ENCODE measurements around the gene NEBL. TPM values are rescaled to one million over a fixed set of nuclear protein-coding genes. Genes with fewer than 3 reads are reported as not detected.

The NEBL gene
- total RNA-seq, 2 experiments from 2014 or later: 0.10 TPM; not detected in 1

GRCh38 chr10:20892011-20892585 lies 5.0 kb downstream of the NEBL start:
- Mint-ChIP-seq H3K36me3 (ENCODE audit: low read depth) (no peaks in the 10 kb centered on the region), H3K9me3 (no peaks in the 10 kb centered on the region), H3K27me3 (ENCODE audit: low read depth) (no peaks in the 10 kb centered on the region), H3K4me1 (ENCODE audit: low read depth) (no peaks in the 10 kb centered on the region), H3K27ac (no peak overlapping the region), H3K4me3 (no peak overlapping the region)
- CTCF ChIA-PET: no interaction called here
- intact Hi-C loops (cut with micrococcal nuclease): no loop called here
- DNase-seq: no peak

GRCh38 chr10:20891338-20891714 lies 5.8 kb downstream of the NEBL start:
- H3K4me1 Mint-ChIP-seq (ENCODE audit: low read depth): no peaks in the 10 kb centered on the region
- no peaks in the 10 kb centered on the region for H3K36me3 Mint-ChIP-seq (ENCODE audit: low read depth)
- H3K27ac Mint-ChIP-seq: no peak overlapping the region
- CTCF ChIA-PET: no interaction called here
- no peaks in the 10 kb centered on the region for H3K9me3 Mint-ChIP-seq
- no peak overlapping the region for H3K4me3 Mint-ChIP-seq
- intact Hi-C loops (cut with micrococcal nuclease): no loop called here
- H3K27me3 Mint-ChIP-seq (ENCODE audit: low read depth): no peaks in the 10 kb centered on the region
- DNase-seq: no peak

GRCh38 chr10:20890491-20891337 lies 6.4 kb downstream of the NEBL start:
- intact Hi-C loops (cut with micrococcal nuclease): no loop called here
- H3K4me1 Mint-ChIP-seq (ENCODE audit: low read depth): no peaks in the 10 kb centered on the region
- no peak overlapping the region for H3K4me3 Mint-ChIP-seq
- no peaks in the 10 kb centered on the region for H3K9me3 Mint-ChIP-seq
- H3K27me3 Mint-ChIP-seq (ENCODE audit: low read depth): no peaks in the 10 kb centered on the region
- no peak overlapping the region for H3K27ac Mint-ChIP-seq
- no peak for DNase-seq
- H3K36me3 Mint-ChIP-seq (ENCODE audit: low read depth): no peaks in the 10 kb centered on the region
- CTCF ChIA-PET: no interaction called here

GRCh38 chr10:20890009-20890408 lies 7.1 kb downstream of the NEBL start:
- no peaks in the 10 kb centered on the region for H3K4me1 Mint-ChIP-seq (ENCODE audit: low read depth)
- no peak overlapping the region for H3K27ac Mint-ChIP-seq
- no peak overlapping the region for H3K4me3 Mint-ChIP-seq
- H3K9me3 Mint-ChIP-seq: no peaks in the 10 kb centered on the region
- CTCF ChIA-PET: no interaction called here
- no peaks in the 10 kb centered on the region for H3K27me3 Mint-ChIP-seq (ENCODE audit: low read depth)
- DNase-seq: no peak
- intact Hi-C loops (cut with micrococcal nuclease): no loop called here
- H3K36me3 Mint-ChIP-seq (ENCODE audit: low read depth): no peaks in the 10 kb centered on the region

GRCh38 chr10:20888620-20889330 lies 8.3 kb downstream of the NEBL start:
- CTCF ChIA-PET: interaction anchor here (0.5 kb wide), 1 partner anchor 565 kb away, joined by 6 read pairs; no protein-coding TSS in a partner anchor
- Mint-ChIP-seq H3K36me3 (ENCODE audit: low read depth) (no peaks in the 10 kb centered on the region), H3K4me3 (no peak overlapping the region), H3K27me3 (ENCODE audit: low read depth) (no peaks in the 10 kb centered on the region), H3K9me3 (no peaks in the 10 kb centered on the region), H3K27ac (no peak overlapping the region), H3K4me1 (ENCODE audit: low read depth) (no peaks in the 10 kb centered on the region)
- intact Hi-C loops (cut with micrococcal nuclease): no loop called here
- DNase-seq: no peak

GRCh38 chr10:20887706-20888555 lies 9.2 kb downstream of the NEBL start:
- H3K36me3 Mint-ChIP-seq (ENCODE audit: low read depth): no peaks in the 10 kb centered on the region
- intact Hi-C loops (cut with micrococcal nuclease): no loop called here
- no peak overlapping the region for H3K27ac Mint-ChIP-seq
- CTCF ChIA-PET: interaction anchor here (0.5 to 0.6 kb wide), 2 partner anchors 566 to 1069 kb away, joined by 3 to 6 read pairs; no protein-coding TSS in a partner anchor
- H3K27me3 Mint-ChIP-seq (ENCODE audit: low read depth): no peaks in the 10 kb centered on the region
- no peak overlapping the region for H3K4me3 Mint-ChIP-seq
- H3K9me3 Mint-ChIP-seq: no peaks in the 10 kb centered on the region
- H3K4me1 Mint-ChIP-seq (ENCODE audit: low read depth): no peaks in the 10 kb centered on the region
- no peak for DNase-seq

- Mint-ChIP-seq H3K4me3 (no peak overlapping the region), H3K9me3 (no peaks in the 10 kb centered on the region)
Observed at GRCh38 chr10:20885678-20886077, 11.4 kb downstream of the NEBL start.

GRCh38 chr10:20883552-20883951 lies 13.6 kb downstream of the NEBL start:
- DNase-seq: no peak
- H3K4me3 Mint-ChIP-seq: no peak overlapping the region
- intact Hi-C loops (cut with micrococcal nuclease): no loop called here
- no peak overlapping the region for H3K27ac Mint-ChIP-seq
- no peaks in the 10 kb centered on the region for H3K4me1 Mint-ChIP-seq (ENCODE audit: low read depth)
- no peaks in the 10 kb centered on the region for H3K9me3 Mint-ChIP-seq
- CTCF ChIA-PET: no interaction called here
- no peaks in the 10 kb centered on the region for H3K36me3 Mint-ChIP-seq (ENCODE audit: low read depth)
- H3K27me3 Mint-ChIP-seq (ENCODE audit: low read depth): peaks cover 7% of the 10 kb centered on the region

More at GRCh38 chr10:20885678-20886077, 11.4 kb downstream of the NEBL start:
- Mint-ChIP-seq H3K27me3 (ENCODE audit: low read depth) (peaks cover 3% of the 10 kb centered on the region), H3K4me1 (ENCODE audit: low read depth) (no peaks in the 10 kb centered on the region), H3K27ac (no peak overlapping the region), H3K36me3 (ENCODE audit: low read depth) (no peaks in the 10 kb centered on the region)
- CTCF ChIA-PET: no interaction called here
- intact Hi-C loops (cut with micrococcal nuclease): no loop called here
- DNase-seq: no peak

GRCh38 chr10:20882091-20882490 lies 15.0 kb downstream of the NEBL start:
- CTCF ChIA-PET: no interaction called here
- DNase-seq: no peak
- no peak overlapping the region for H3K4me3 Mint-ChIP-seq
- intact Hi-C loops (cut with micrococcal nuclease): no loop called here
- H3K27me3 Mint-ChIP-seq (ENCODE audit: low read depth): peaks cover 7% of the 10 kb centered on the region
- no peak overlapping the region for H3K27ac Mint-ChIP-seq
- no peaks in the 10 kb centered on the region for H3K36me3 Mint-ChIP-seq (ENCODE audit: low read depth)
- no peaks in the 10 kb centered on the region for H3K9me3 Mint-ChIP-seq
- H3K4me1 Mint-ChIP-seq (ENCODE audit: low read depth): no peaks in the 10 kb centered on the region

- H3K36me3 Mint-ChIP-seq (ENCODE audit: low read depth): no peaks in the 10 kb centered on the region
- peaks cover 7% of the 10 kb centered on the region for H3K27me3 Mint-ChIP-seq (ENCODE audit: low read depth)
- no peak overlapping the region for H3K4me3 Mint-ChIP-seq
- intact Hi-C loops (cut with micrococcal nuclease): no loop called here
- CTCF ChIA-PET: no interaction called here
- no peaks in the 10 kb centered on the region for H3K4me1 Mint-ChIP-seq (ENCODE audit: low read depth)
- no peak for DNase-seq
- H3K27ac Mint-ChIP-seq: no peak overlapping the region
- H3K9me3 Mint-ChIP-seq: no peaks in the 10 kb centered on the region
Observed at GRCh38 chr10:20879136-20879535, 18.0 kb downstream of the NEBL start.

- intact Hi-C loops (cut with micrococcal nuclease): no loop called here
- no peaks in the 10 kb centered on the region for H3K4me1 Mint-ChIP-seq (ENCODE audit: low read depth)
Observed at GRCh38 chr10:20877986-20878983, 18.8 kb downstream of the NEBL start.

More at GRCh38 chr10:20877986-20878983, 18.8 kb downstream of the NEBL start:
- no peak for DNase-seq
- CTCF ChIA-PET: no interaction called here
- Mint-ChIP-seq H3K9me3 (no peaks in the 10 kb centered on the region), H3K36me3 (ENCODE audit: low read depth) (no peaks in the 10 kb centered on the region), H3K27ac (no peak overlapping the region), H3K27me3 (ENCODE audit: low read depth) (peaks cover 7% of the 10 kb centered on the region), H3K4me3 (no peak overlapping the region)
